ENCODE measurements around the gene SPINK5.

The SPINK5 gene

GRCh38 chr5:148104226-148104625 is 40.4 kb downstream of the SPINK5 start:
- no peak for FAIRE-seq

- FAIRE-seq: no peak
Observed at GRCh38 chr5:148107608-148108007, 43.8 kb downstream of the SPINK5 start.

DNA sequence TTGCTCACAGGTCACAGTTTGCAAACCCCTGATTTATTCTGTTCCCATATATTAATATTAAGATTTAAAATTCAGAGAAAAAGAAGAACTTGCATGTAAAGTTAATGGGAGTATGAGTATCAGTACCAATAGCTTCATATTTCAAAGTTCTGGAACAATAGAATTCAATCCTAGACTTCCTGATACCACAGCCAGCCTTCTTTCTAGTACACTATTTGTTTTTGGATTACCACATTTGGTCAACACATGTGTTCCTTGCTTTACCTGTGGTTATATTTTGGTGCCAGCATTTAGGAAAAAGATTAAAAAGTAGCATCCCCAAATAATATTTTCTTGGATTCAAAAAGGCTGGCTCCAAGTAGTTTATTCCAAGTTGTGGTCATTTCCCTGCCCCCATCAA is 49.5 kb downstream of the SPINK5 start:
- no peak for FAIRE-seq

DNA sequence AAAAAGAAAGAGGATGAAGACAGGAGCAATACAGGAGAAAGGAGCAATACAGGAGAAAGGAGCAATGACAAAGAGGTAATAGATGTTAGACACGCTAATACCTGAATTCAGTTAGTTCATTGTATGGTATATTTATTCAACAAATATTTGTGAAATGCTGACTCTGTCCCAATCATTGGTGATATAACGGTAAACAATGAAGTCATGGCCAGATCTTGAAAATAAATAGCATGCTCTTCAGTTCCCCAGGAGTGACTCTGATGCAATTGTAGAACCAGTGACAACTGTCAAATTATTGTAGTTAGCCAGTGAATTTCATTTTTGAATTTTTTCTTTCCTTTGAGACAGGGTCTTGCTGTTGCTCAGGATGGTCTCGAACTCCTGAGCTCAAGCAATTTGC is 56.5 kb downstream of the SPINK5 start:
- FAIRE-seq: no peak

DNA sequence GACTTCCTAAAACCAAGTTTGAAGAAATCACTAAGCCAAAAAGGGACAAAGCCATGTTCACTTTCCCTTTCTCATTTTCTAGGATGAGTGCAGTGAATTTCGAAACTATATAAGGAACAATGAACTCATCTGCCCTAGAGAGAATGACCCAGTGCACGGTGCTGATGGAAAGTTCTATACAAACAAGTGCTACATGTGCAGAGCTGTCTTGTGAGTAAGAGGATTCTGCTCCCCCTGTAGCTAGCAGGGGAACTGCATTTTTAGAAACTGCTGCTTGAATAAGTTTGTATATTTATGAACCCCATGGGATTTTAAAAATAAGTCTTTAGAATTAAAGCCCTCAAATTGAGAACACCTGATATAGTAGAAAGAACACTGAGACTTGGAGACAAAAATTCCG is 61.9 kb downstream of the SPINK5 start:
- no peak for FAIRE-seq

DNA sequence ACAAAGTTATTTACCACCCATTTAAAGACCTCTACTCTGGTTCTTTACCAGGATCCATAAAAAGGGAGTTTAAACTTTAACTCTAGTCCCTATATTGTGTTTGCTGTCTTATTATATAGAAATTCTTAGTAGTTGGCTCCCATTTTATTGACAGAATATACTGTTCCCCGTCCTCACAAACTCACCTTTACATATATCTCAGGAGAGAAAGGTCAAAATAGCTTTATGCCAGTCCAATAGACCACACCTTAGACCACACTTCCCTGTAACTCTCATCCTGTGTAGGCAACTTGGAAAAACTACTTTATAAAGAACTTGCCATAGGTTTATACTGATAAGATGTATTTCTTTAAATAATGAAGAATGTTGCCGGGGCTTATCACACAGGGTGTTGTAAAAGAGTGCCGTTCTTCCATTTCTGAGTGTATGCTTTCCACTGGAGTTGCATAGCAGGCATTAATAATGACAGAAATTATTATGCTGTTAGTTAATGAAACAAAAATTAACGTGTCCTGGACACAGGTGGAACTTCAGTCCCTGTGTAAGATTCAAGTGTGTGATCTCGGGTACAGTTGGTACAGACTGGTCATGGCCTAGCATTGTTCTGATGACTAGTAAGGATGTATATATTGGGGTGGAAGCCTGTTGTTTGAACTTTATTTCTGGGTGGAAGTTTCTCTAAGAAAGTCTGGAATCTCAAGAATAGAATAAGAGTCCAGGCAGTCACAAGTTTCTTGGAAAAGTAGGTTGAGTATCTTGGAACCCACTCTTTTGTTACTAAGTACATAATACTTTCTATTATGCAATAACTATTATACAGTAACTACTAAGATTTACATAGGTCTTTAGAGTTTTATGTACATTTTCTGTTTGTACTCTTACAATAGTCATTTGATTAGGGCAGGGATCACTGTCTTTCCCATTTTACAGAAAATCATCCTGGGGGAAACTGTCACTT is 71.6 kb downstream of the SPINK5 start:
- no peak for FAIRE-seq

GRCh38 chr5:148140846-148141245 is 77.1 kb downstream of the SPINK5 start:
- FAIRE-seq: no peak

DNA sequence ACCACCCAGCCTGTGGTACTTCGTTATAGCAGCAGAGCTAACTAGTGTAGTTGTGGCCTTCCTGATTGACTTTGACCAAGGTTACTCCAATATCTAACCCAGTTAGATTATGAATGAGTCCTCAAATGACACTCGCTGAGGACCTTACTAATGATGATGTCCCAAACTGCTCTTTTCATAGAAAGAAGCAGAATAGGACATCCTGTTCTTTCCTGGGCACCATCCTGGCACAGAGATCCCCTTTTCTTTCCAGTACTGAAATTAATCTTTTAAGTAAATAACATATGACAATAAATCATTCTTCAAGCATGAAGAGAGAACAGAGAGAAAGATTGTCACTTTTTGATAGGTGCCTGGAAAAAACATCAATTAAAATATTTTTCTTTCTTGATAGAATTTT is 77.9 kb downstream of the SPINK5 start:
- no peak for FAIRE-seq

GRCh38 chr5:148145916-148146315 is 82.1 kb downstream of the SPINK5 start:
- FAIRE-seq: no peak

DNA sequence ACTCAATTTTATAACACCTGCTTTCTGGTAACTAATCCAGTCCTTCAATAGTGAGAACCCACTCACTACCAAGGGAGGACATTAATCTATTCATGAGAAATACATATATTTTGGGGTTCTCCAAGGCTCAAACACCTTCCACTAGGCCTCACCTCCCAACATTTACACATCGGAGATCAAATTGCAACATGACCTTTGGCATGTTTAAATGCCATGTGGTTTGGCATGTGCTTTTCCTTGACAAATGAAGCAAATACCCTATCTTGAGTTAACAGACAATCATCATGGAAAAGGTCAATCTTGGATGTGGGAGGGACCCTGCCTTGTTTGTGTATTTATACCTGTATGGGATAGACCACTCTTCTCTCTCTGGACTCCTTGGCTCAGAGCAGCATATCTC is 82.7 kb downstream of the SPINK5 start:
- FAIRE-seq: no peak

DNA sequence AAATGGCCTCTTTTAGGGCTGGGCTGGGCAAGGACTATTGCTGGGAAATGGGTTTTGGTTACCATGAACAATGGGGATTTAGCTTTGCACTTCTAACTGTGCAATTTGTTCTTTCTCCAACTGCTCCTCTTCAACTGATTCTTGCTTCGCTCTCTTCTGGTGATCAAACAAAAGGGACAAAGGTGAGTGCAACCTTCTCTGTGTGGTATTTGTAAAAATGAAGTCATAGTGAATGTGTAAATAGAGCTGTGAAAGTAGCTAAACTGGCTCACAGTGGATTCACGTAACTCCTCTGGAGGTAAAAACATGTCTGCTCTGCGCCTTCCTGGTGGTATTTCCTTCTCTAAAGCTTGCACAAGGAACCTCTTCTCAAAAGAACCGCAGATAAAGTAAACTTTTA is 83.6 kb downstream of the SPINK5 start:
- no peak for FAIRE-seq

DNA sequence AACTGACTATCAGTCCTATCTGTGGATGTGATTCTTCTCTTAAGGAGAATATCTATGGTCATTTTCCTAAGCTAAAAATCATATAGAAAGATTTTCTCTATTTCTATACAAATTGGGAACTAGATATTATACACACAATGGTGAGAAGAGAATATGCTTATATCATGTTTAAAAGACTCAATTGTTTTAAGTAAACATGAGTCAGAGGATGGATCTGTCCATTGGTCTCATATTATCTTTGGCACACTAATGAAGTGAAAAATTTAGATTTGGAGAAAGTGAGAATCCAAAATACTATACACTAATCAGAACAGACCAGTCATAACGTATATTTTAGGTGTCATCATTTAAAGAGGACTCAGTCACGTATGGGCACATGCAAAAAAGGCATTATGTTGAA is 88.1 kb downstream of the SPINK5 start:
- FAIRE-seq: no peak

- no peak for FAIRE-seq
Observed at GRCh38 chr5:148152781-148153180, 89.0 kb downstream of the SPINK5 start.

DNA sequence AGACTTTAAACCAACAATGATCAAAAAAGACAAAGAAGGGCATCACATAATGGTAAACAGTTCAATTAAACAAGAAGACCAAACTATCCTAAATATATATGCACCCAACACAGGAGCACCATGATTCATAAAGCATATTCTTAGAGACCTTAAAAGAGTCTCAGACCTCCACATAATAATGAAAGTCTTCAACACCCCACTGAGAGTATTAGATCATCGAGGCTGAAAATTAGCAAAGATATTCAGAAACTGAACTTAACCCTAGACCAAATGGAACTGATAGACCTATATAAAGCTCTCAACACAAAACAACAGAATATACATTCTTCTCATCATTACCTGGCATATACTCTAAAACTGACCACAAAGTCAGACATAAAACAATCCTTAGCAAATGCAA is 92.8 kb downstream of the SPINK5 start:
- no peak for FAIRE-seq

GRCh38 chr5:148162038-148162437 is 98.3 kb downstream of the SPINK5 start:
- no peak for FAIRE-seq

DNA sequence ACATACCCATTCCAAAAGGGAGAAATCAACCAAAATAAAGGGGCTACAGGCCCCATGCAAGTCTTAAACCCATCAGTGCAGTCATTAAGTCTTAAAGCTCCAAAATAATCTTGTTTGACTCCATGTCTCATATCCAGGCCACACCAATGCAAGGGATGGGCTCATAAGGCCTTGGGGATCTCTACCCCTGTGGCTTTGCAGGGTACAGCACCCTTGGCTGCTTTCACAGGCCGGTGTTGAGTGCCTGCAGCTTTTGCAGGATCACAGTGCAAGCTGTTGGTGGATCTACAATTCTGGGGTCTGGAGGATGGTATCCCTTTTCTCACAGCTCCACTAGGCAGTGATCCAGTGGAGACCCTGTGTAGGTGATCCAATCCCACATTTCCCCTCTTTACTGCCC is 99.6 kb downstream of the SPINK5 start:
- no peak for FAIRE-seq

- no peak for FAIRE-seq
Observed at GRCh38 chr5:148166550-148167283, 102.9 kb downstream of the SPINK5 start.

DNA sequence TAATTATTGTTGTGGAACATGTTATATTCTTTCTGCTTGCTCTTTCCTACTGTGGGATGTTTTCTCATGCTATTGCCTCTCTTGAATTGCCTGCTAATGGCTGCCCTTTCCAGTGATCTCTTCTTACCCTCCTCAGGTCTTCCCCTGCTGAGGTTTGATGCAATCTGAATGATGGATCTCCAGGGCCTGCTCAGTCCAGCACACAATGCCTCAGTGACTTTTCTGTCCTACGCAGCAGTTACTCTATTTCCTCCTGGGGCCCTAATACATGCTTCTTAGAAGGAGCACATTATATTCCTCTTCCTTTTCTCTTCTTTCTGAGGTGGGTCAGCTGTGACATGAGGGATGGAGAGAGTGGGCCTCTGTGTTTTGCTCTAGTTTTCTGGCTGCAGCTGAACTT is 104.5 kb downstream of the SPINK5 start, which contains the start of gene SPINK14:
SPINK14 (plus strand) TSS at position 301 of the 400 bp plus-strand sequence. CDS start 1,187 bp downstream, outside the sequence.
- no peak for FAIRE-seq

- FAIRE-seq: no peak
Observed at GRCh38 chr5:148172377-148172776, 108.6 kb downstream of the SPINK5 start.

GRCh38 chr5:148176480-148176879 is 112.7 kb downstream of the SPINK5 start:
- no peak for FAIRE-seq

DNA sequence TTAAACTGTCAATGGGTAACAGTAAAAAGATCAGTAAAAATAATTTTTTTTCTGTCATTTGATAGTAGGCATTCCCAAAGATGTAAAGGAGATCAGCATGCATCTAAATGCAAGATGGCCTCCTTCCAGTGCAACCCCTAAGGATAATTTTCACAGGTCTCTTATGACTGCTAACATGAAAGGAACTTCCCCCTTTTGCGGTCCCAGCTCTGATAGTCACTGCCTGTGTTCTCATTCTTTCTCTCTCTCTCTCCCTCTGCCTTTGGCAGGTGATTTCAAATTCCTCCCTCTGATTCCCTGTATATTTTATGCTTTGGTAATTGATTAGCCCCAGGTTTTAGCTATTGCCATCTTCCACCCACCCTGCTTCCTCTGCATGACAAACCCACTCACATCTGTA is 113.4 kb downstream of the SPINK5 start:
- FAIRE-seq: no peak

- peak; percentile 82 for FAIRE-seq
Observed at GRCh38 chr5:148179234-148179824, 115.5 kb downstream of the SPINK5 start.

- no peak for FAIRE-seq
Observed at GRCh38 chr5:148186248-148187003, 122.6 kb downstream of the SPINK5 start.

Data from endometrium (tissue), 2 donors.